ENCODE results near the gene RNGTT.

RNGTT gene

GRCh38 chr6:88565836-88566235 is 397.6 kb downstream of the RNGTT start:
- Mint-ChIP-seq H3K27ac (no peak overlapping the region), H3K36me3 (ENCODE audit: low read depth) (no peaks in the 10 kb centered on the region), H3K4me1 (peaks cover 5% of the 10 kb centered on the region), H3K4me3 (no peak overlapping the region), H3K9me3 (peaks cover 11% of the 10 kb centered on the region), H3K27me3 (ENCODE audit: low read depth) (no peaks in the 10 kb centered on the region)
- TF ChIP-seq CTCF (IDR thresholded peaks at IDR 0.05; ENCODE audit: unreplicated experiment in 3 of 3), result no peak

DNA sequence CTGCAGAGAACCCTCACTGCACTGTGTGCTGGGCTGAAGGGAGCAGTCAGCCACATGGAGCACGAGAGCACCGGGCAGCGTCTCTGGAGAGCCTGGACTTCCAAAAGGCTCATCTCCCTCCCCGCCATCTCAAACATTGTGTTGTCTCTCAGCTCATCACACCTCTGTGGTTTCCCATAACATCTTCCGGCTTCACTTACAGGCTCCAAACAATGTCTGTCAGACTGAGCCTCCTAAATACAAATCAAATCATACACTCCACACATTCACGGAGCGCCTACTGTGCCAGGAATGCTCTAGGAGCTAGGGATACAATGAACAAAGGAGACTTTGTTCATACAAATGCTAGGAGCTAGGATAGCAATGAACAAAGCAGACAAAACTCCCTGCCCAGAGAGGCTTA is 398.0 kb downstream of the RNGTT start:
- no peak overlapping the region for H3K27ac Mint-ChIP-seq
- H3K36me3 Mint-ChIP-seq (ENCODE audit: low read depth), result no peaks in the 10 kb centered on the region
- TF ChIP-seq CTCF (IDR thresholded peaks at IDR 0.05; ENCODE audit: unreplicated experiment in 3 of 3), result no peak

DNA sequence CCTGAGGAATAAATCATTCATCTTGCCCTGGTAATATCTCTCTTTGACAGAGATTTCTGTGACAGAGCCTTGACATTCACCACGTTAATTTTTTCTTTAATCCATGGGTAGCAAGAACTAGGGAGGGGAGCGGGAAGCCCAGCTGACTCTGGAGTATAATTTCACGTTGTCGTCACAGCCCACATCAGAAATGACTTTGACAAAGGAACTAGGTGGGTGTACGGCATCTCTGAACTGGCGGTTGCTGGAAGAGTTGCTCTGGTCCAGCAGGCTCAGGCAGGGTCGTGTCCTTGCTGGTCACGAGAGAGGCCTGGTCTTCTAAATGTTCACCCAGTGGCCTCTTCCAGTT is 400.2 kb downstream of the RNGTT start:
- Mint-ChIP-seq H3K4me3 (no peak overlapping the region), H3K27ac (no peak overlapping the region), H3K36me3 (ENCODE audit: low read depth) (no peaks in the 10 kb centered on the region), H3K9me3 (no peaks in the 10 kb centered on the region), H3K4me1 (peaks cover 5% of the 10 kb centered on the region), H3K27me3 (ENCODE audit: low read depth) (no peaks in the 10 kb centered on the region)
- no peak for TF ChIP-seq CTCF (IDR thresholded peaks at IDR 0.05; ENCODE audit: unreplicated experiment in 3 of 3)

More for the DNA sequence above, 398.0 kb downstream of the RNGTT start:
- Mint-ChIP-seq H3K4me1 (peaks cover 5% of the 10 kb centered on the region), H3K27me3 (ENCODE audit: low read depth) (no peaks in the 10 kb centered on the region), H3K4me3 (no peak overlapping the region), H3K9me3 (peaks cover 8% of the 10 kb centered on the region)

DNA sequence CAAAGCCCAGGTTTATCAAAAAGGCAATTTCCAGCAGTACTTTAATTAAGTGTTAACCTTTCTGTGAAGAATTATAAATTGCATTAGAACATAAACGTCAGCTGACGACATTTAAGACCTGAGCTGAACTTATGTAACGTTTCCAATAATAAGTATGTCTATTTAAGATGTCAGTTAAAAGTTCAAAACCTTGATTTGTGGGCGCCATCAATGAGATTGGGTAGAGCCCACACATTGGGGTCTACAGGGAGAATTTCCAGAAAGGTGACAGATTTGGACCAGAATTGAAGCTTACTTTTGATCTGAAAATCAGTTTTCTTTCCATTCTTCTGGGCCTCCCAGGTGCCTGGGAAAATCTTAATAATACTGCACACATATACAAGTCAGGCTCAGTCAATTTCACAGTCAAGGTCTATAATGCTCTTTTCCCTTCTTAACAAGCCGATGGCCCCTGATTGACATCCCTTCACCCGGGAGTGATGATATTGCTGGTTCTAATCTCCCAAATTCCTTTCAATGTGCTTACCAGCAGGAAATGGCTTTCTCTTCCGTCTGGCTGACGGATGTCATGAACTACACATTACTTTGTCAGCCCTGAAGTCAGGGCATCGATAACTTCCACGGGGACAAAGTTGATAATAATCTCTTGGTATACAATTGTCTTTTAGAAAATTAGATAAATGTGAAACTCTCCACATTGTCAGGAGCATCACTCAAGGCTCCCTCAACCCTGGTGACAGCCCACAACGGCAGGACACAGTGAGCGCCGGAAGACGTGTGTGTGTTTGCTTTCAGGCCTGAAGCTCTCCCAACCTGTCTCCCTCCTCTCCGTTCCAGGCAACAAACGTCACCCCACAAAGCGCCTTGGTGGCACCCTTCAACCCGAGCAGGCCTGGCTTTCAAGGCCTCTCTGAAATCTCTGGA is 400.8 kb downstream of the RNGTT start:
- Mint-ChIP-seq H3K9me3 (no peaks in the 10 kb centered on the region), H3K4me1 (peaks cover 5% of the 10 kb centered on the region), H3K4me3 (no peak overlapping the region), H3K27me3 (ENCODE audit: low read depth) (no peaks in the 10 kb centered on the region), H3K27ac (no peak overlapping the region), H3K36me3 (ENCODE audit: low read depth) (no peaks in the 10 kb centered on the region)
- no peak for TF ChIP-seq CTCF (IDR thresholded peaks at IDR 0.05; ENCODE audit: unreplicated experiment in 3 of 3)

- H3K4me3 Mint-ChIP-seq, result no peak overlapping the region
- H3K4me1 Mint-ChIP-seq, result peaks cover 5% of the 10 kb centered on the region
- no peak overlapping the region for H3K27ac Mint-ChIP-seq
- no peaks in the 10 kb centered on the region for H3K36me3 Mint-ChIP-seq (ENCODE audit: low read depth)
- H3K9me3 Mint-ChIP-seq, result no peaks in the 10 kb centered on the region
- TF ChIP-seq CTCF (IDR thresholded peaks at IDR 0.05; ENCODE audit: unreplicated experiment in 3 of 3), result no peak
- H3K27me3 Mint-ChIP-seq (ENCODE audit: low read depth), result no peaks in the 10 kb centered on the region
These were observed 401.5 kb downstream of the RNGTT start for GRCh38 chr6:88561954-88562315.

All from nephron (organoid).